PC-3 (cell line): ENCODE results near the gene SNAPC2. TPM values are rescaled to one million over a fixed set of nuclear protein-coding genes. Genes with fewer than 3 reads are reported as not detected.

Source experiments
- ATAC-seq: fragments of 200-7000 bp; cut with Tn5 transposase; 2 replicates; pipeline ENCODE4 v1.9.1; 2020; ENCODE audit warnings: mild to moderate bottlenecking, moderate library complexity
- BruUV-seq: library from RNA; stranded (reverse); fragments of 400-500 nt; replicated peaks from 2 replicates; lab custom pipeline; 2021; lab: Mats Ljungman, UMichigan
- CTCF ChIA-PET: fragments of 300-600 bp; sonication (Branson Sonifier 250); formaldehyde crosslinking; loops from one replicate; lab custom pipeline; 2022; ENCODE audit warnings: antibody characterized with exemption; lab: Charles Lee
- POLR2A ChIA-PET: fragments of 300-600 bp; sonication (Branson Sonifier 250); formaldehyde crosslinking; loops from one replicate; lab custom pipeline; 2022; ENCODE audit warnings: antibody characterized with exemption; ENCODE audit not compliant: unreplicated experiment; lab: Charles Lee
- DNase-seq: peaks from one replicate; pipeline ENCODE4 v3.0.0-alpha.2; 2015
- H2AFZ ChIP-seq: fragments of 300-600 bp; sonication (generic); 2 replicates; pipeline ENCODE4 v1.6.0; 2016; ENCODE audit warnings: antibody characterized with exemption, low read length
- H3F3A ChIP-seq: fragments of 300-600 bp; sonication (generic); one replicate; pipeline ENCODE4 v1.6.0; 2017; ENCODE audit warnings: antibody characterized with exemption, low read length, control low read depth, mild to moderate bottlenecking; ENCODE audit not compliant: unreplicated experiment
- H3K27ac ChIP-seq: fragments of 300-600 bp; sonication (generic); 2 replicates; pipeline ENCODE4 v1.5.1; 2016; ENCODE audit warnings: mild to moderate bottlenecking, low read length
- H3K27me3 ChIP-seq: fragments of 300-600 bp; sonication (generic); 2 replicates; pipeline ENCODE4 v1.6.1; 2016; ENCODE audit warnings: low read length, mixed read lengths
- H3K36me3 ChIP-seq: fragments of 300-600 bp; sonication (generic); 2 replicates; pipeline ENCODE4 v1.6.1; 2016; ENCODE audit warnings: low read depth, mixed run types, low read length, mixed read lengths
- H3K4me1 ChIP-seq: fragments of 300-600 bp; sonication (generic); 2 replicates; pipeline ENCODE4 v1.5.1; 2016; ENCODE audit warnings: low read length; ENCODE audit not compliant: insufficient read depth
- H3K4me2 ChIP-seq: fragments of 300-600 bp; sonication (generic); 2 replicates; pipeline ENCODE4 v1.6.0; 2016; ENCODE audit warnings: low read length
- H3K4me3 ChIP-seq: fragments of 300-600 bp; sonication (generic); 2 replicates; pipeline ENCODE4 v1.5.1; 2016; ENCODE audit warnings: mild to moderate bottlenecking, low read length, mixed read lengths
- H3K79me2 ChIP-seq: fragments of 300-600 bp; sonication (generic); 2 replicates; pipeline ENCODE4 v1.6.1; 2017; ENCODE audit warnings: low read length, mixed read lengths
- H3K9ac ChIP-seq: fragments of 300-600 bp; sonication (generic); 2 replicates; pipeline ENCODE4 v1.6.0; 2016; ENCODE audit warnings: mild to moderate bottlenecking, low read length
- H3K9me2 ChIP-seq: fragments of 300-600 bp; sonication (generic); replicated peaks from 2 replicates; pipeline ENCODE4 v1.6.1; 2016; ENCODE audit warnings: mixed run types, low read length, mixed read lengths
- H3K9me3 ChIP-seq: fragments of 300-600 bp; sonication (generic); 2 replicates; pipeline ENCODE4 v1.6.1; 2016; ENCODE audit warnings: low read length, mixed read lengths
- H4K20me1 ChIP-seq: fragments of 300-600 bp; sonication (generic); 2 replicates; pipeline ENCODE4 v1.6.1; 2016; ENCODE audit warnings: low read length, mixed read lengths
- EZH2 ChIP-seq: fragments of 300-600 bp; sonication (generic); IDR thresholded peaks from one replicate; pipeline ENCODE4 v1.6.1; 2017; ENCODE audit warnings: antibody characterized with exemption, mild to moderate bottlenecking, low read length; ENCODE audit not compliant: unreplicated experiment
- EZH2phosphoT487 ChIP-seq: fragments of 300-600 bp; sonication (generic); IDR thresholded peaks from 2 replicates; pipeline ENCODE4 v1.6.1; 2018; ENCODE audit warnings: mild to moderate bottlenecking, antibody characterized with exemption, low read length, borderline replicate concordance
- intact Hi-C: fragments of 100-400 bp; cut with micrococcal nuclease; formaldehyde crosslinking; loops from 2 replicates; pipeline ENCODE4 v1.9.0; 2023
- total RNA-seq: library from RNA; depleted of rRNA; stranded (reverse); fragments of >200 nt; gene quantifications from 2 replicates; pipeline ENCODE4 v1.2.3, GENCODE V29; 2014
- TF ChIP-seq, protein P1 (sequence below): fragments of 300-600 bp; sonication (generic); conservative IDR thresholded peaks from 2 replicates; pipeline ENCODE4 v1.5.1; 2017; ENCODE audit warnings: antibody characterized with exemption, low read depth, mild to moderate bottlenecking, low read length

Gene SNAPC2
- total RNA-seq, 1 experiment from 2014 or later, result 40.1 TPM

- no peak overlapping the region for H3K9ac ChIP-seq
- no peaks in the 10 kb centered on the region for H3K9me3 ChIP-seq
- H3K27ac ChIP-seq, result no peak overlapping the region
- peak; percentile 35 for DNase-seq
- H2AFZ ChIP-seq, result no peak overlapping the region
- POLR2A ChIA-PET, result no interaction called here
- no TSS peak for BruUV-seq
- H3K9me2 ChIP-seq, result no peaks in the 10 kb centered on the region
- H3F3A ChIP-seq, result no peaks in the 10 kb centered on the region
- H3K27me3 ChIP-seq, result no peaks in the 10 kb centered on the region
- peaks cover 60% of the 10 kb centered on the region for H3K36me3 ChIP-seq
- no peaks in the 10 kb centered on the region for H4K20me1 ChIP-seq
- no peak overlapping the region for H3K4me3 ChIP-seq
- peaks cover 8% of the 10 kb centered on the region; the same call in 1 of the 2 replicates for H3K4me1 ChIP-seq
- no peaks in the 10 kb centered on the region for H3K79me2 ChIP-seq
- TF ChIP-seq EZH2phosphoT487 (no peak), EZH2 (no peak)
- TF ChIP-seq, protein P1, sequence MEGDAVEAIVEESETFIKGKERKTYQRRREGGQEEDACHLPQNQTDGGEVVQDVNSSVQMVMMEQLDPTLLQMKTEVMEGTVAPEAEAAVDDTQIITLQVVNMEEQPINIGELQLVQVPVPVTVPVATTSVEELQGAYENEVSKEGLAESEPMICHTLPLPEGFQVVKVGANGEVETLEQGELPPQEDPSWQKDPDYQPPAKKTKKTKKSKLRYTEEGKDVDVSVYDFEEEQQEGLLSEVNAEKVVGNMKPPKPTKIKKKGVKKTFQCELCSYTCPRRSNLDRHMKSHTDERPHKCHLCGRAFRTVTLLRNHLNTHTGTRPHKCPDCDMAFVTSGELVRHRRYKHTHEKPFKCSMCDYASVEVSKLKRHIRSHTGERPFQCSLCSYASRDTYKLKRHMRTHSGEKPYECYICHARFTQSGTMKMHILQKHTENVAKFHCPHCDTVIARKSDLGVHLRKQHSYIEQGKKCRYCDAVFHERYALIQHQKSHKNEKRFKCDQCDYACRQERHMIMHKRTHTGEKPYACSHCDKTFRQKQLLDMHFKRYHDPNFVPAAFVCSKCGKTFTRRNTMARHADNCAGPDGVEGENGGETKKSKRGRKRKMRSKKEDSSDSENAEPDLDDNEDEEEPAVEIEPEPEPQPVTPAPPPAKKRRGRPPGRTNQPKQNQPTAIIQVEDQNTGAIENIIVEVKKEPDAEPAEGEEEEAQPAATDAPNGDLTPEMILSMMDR, result no peak
- no peak overlapping the region for H3K4me2 ChIP-seq
- intact Hi-C loops, result no loop called here
- ATAC-seq, result no peak
- CTCF ChIA-PET, result no interaction called here
These were observed 45.2 kb downstream of the SNAPC2 start for GRCh38 chr19:7965259-7965841.

DNA sequence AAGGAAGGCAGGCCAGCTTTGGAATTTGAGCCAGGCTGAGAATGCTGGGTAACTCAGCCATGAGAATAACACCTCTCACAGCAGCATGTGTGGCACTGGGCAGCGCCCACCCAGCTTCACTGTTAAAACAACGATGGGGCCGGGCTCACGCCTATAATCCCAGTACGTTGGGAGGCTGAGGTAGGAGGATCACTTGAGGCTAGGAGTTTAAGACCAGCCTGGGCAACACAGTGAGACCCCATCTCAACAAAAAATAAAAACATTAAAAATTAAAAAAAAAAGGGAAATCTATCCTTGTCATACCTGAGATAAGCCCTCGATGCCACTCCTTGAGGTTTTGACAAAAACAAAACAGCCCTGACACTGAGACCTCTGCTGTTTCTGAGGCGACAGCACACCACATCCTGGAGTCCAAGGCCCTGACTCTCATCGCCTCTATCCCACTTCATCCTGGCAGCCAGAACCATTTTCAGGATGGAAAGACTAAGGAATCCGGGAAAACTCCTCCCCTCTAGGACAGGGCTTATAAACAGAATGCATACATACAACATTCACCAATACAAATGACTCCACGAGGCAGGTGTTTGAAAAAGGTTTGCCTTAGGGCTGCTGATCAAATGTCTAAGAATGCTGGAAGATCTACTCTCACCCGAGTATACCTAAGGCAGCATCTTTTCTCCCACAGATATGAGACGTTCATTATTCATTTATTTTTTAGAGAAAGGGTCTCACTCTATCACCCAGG, 46.0 kb downstream of the SNAPC2 start:
- Histone ChIP-seq H3K4me2 (no peak overlapping the region), H3K79me2 (no peaks in the 10 kb centered on the region), H3K27ac (no peak overlapping the region), H3K9me2 (no peaks in the 10 kb centered on the region), H3K36me3 (peaks cover 58% of the 10 kb centered on the region), H3K4me1 (peaks cover 8% of the 10 kb centered on the region; the same call in 1 of the 2 replicates), H3K4me3 (no peak overlapping the region), H3F3A (no peaks in the 10 kb centered on the region), H3K9me3 (no peaks in the 10 kb centered on the region), H3K9ac (no peak overlapping the region), H4K20me1 (0 out of 2 replicates have a peak, but pooled peaks cover 3% of the 10 kb centered on the region), H2AFZ (no peak overlapping the region), H3K27me3 (no peaks in the 10 kb centered on the region)
- TF ChIP-seq EZH2phosphoT487 (no peak), EZH2 (no peak)
- TF ChIP-seq, protein P1, result no peak
- no TSS peak for BruUV-seq
- ChIA-PET CTCF (no interaction called here), POLR2A (no interaction called here)
- DNase-seq, result no peak
- no peak for ATAC-seq
- intact Hi-C loops, result no loop called here
